ENCODE data around the gene ZYX. TPM values are rescaled to one million over a fixed set of nuclear protein-coding genes. Genes with fewer than 3 reads are reported as not detected.

ZYX gene
- total RNA-seq, 1 experiment from 2014 or later: 179 TPM

GRCh38 chr7:143399642-143400041, 18.5 kb downstream of the ZYX start:
- no peak for TF ChIP-seq ZNF281 (CRISPR knock-in tag; IDR thresholded peaks at IDR 0.05)
- TF ChIP-seq GABPB1 (CRISPR knock-in tag; IDR thresholded peaks at IDR 0.05): no peak
- no peak for TF ChIP-seq FOXP1 (CRISPR knock-in tag; IDR thresholded peaks at IDR 0.05; ENCODE audit: borderline replicate concordance)
- no peak for TF ChIP-seq ELF4 (CRISPR knock-in tag; IDR thresholded peaks at IDR 0.05; ENCODE audit: low read depth)
- no peak for TF ChIP-seq CREM (CRISPR knock-in tag; IDR thresholded peaks at IDR 0.05)
- no peak for TF ChIP-seq E2F4 (CRISPR knock-in tag; IDR thresholded peaks at IDR 0.05; ENCODE audit: borderline replicate concordance, low read depth)
- no peak for TF ChIP-seq GRHL2 (CRISPR knock-in tag; IDR thresholded peaks at IDR 0.05; ENCODE audit: insufficient replicate concordance, severe bottlenecking)
- no peak for TF ChIP-seq USF2 (CRISPR knock-in tag; IDR thresholded peaks at IDR 0.05)
- TF ChIP-seq NFATC4 (CRISPR knock-in tag; IDR thresholded peaks at IDR 0.05): no peak
- Mint-ChIP-seq H3K4me1 (peaks cover 10% of the 10 kb centered on the region), H3K4me3 (no peak overlapping the region), H3K27me3 (ENCODE audit: low read depth) (no peaks in the 10 kb centered on the region), H3K9me3 (no peaks in the 10 kb centered on the region), H3K36me3 (peaks cover 88% of the 10 kb centered on the region), H3K27ac (no peak overlapping the region)
- ChIA-PET CTCF (no interaction called here), POLR2A (interaction anchor here (1.2 kb wide), 1 partner anchor 8 kb away, joined by 3 read pairs; the partner anchor contains the start of gene EPHA1)
- DNase-seq (ENCODE audit: low spot score) (no peak), ATAC-seq (no peak)

GRCh38 chr7:143401265-143401664, 20.1 kb downstream of the ZYX start:
- ATAC-seq (no peak), DNase-seq (ENCODE audit: low spot score) (no peak)
- CTCF ChIA-PET: interaction anchor here (1.0 kb wide), 1 partner anchor 21 kb away, joined by 5 read pairs; no protein-coding TSS in a partner anchor
- Mint-ChIP-seq H3K4me3 (no peak overlapping the region), H3K4me1 (peaks cover 27% of the 10 kb centered on the region), H3K27ac (no peak overlapping the region), H3K36me3 (peaks cover 84% of the 10 kb centered on the region), H3K27me3 (ENCODE audit: low read depth) (no peaks in the 10 kb centered on the region), H3K9me3 (no peaks in the 10 kb centered on the region)
- POLR2A ChIA-PET: interaction anchor here (1.2 kb wide), 1 partner anchor 21 kb away, joined by 3 read pairs; no protein-coding TSS in a partner anchor
- TF ChIP-seq CBFB (CRISPR knock-in tag; IDR thresholded peaks at IDR 0.05; ENCODE audit: low read depth): no peak
- TF ChIP-seq NFYB (CRISPR knock-in tag; conservative IDR thresholded peaks at IDR 0.05; ENCODE audit: low read depth): no peak
- TF ChIP-seq NFE2L1 (CRISPR knock-in tag; IDR thresholded peaks at IDR 0.05): no peak
- no peak for TF ChIP-seq CDX4 (CRISPR knock-in tag; IDR thresholded peaks at IDR 0.05; ENCODE audit: borderline replicate concordance)
- no peak for TF ChIP-seq ZNF121 (CRISPR knock-in tag; IDR thresholded peaks at IDR 0.05)
- TF ChIP-seq TEAD1 (CRISPR knock-in tag; IDR thresholded peaks at IDR 0.05): no peak
- no peak for TF ChIP-seq ZNF219 (CRISPR knock-in tag; IDR thresholded peaks at IDR 0.05; ENCODE audit: borderline replicate concordance)
- no peak for TF ChIP-seq FOXJ3 (CRISPR knock-in tag; IDR thresholded peaks at IDR 0.05; ENCODE audit: borderline replicate concordance)
- TF ChIP-seq CTCF (IDR thresholded peaks at IDR 0.05): no peak
- no peak for TF ChIP-seq CREM (CRISPR knock-in tag; IDR thresholded peaks at IDR 0.05)
- no peak for TF ChIP-seq JUN (CRISPR knock-in tag; IDR thresholded peaks at IDR 0.05)
- TF ChIP-seq ZNF425 (CRISPR knock-in tag; conservative IDR thresholded peaks at IDR 0.05): no peak
- no peak for TF ChIP-seq MLX (CRISPR knock-in tag; IDR thresholded peaks at IDR 0.05)
- no peak for TF ChIP-seq E2F1 (CRISPR knock-in tag; IDR thresholded peaks at IDR 0.05)
- TF ChIP-seq E2F5 (CRISPR knock-in tag; IDR thresholded peaks at IDR 0.05): no peak

Data from WTC11 (cell line).